GM12878 (cell line): Measurements from ENCODE around the gene TRIM22. TPM values are rescaled to one million over a fixed set of nuclear protein-coding genes. Genes with fewer than 3 reads are reported as not detected.

Source experiments
- ATAC-seq: fragments of 200-7000 bp; cut with Tn5 transposase; 3 replicates; pipeline ENCODE4 v1.9.1; 2020; ENCODE audit warnings: mild to moderate bottlenecking, moderate library complexity
- BruUV-seq: library from RNA; stranded (reverse); fragments of 400-500 nt; replicated peaks from 2 replicates; lab custom pipeline; 2021; lab: Mats Ljungman, UMichigan
- CTCF ChIA-PET: fragments of 300-600 bp; sonication (Branson Sonifier 250); formaldehyde crosslinking; extraction: SDS; loops from one replicate; lab custom pipeline; 2021; ENCODE audit warnings: inconsistent platforms; lab: Yijun Ruan, JAX
- POLR2A ChIA-PET: fragments of 350-600 bp; formaldehyde crosslinking; extraction: SDS; loops from one replicate; lab custom pipeline; 2021; ENCODE audit warnings: inconsistent platforms; lab: Charles Lee
- RAD21 ChIA-PET: fragments of 300-600 bp; sonication (Branson Sonifier 250); formaldehyde crosslinking; loops from one replicate; lab custom pipeline; 2023; ENCODE audit warnings: antibody characterized with exemption; ENCODE audit not compliant: unreplicated experiment; lab: Charles Lee
- SMC1A ChIA-PET: fragments of 300-600 bp; sonication (Branson Sonifier 250); formaldehyde crosslinking; loops from one replicate; lab custom pipeline; 2023; ENCODE audit not compliant: unreplicated experiment, uncharacterized antibody; lab: Charles Lee
- DNase-seq: peaks from one replicate; pipeline ENCODE4 v3.0.0-alpha.2; 2011; ENCODE audit warnings: low read depth, low spot score
- FAIRE-seq: peaks from 3 replicates; lab custom pipeline; 2011; peaks lifted over from hg19 to GRCh38; lab: Jason Lieb, UNC
- H2AFZ ChIP-seq: 2 replicates; pipeline ENCODE4 v1.6.0; 2011; ENCODE audit warnings: low read depth, low read length, control low read depth; ENCODE audit not compliant: control insufficient read depth
- H3K27ac ChIP-seq: 2 replicates; pipeline ENCODE4 v1.5.1; 2011; ENCODE audit warnings: control low read depth; ENCODE audit not compliant: control insufficient read depth, insufficient read depth
- H3K27me3 ChIP-seq, 2 experiments: replicated peaks in 1 of 2; 2 replicates each; pipeline versions ENCODE4 v1.6.0 to v1.6.1; 2011; ENCODE audit warnings: low read length in 1 of 2; ENCODE audit not compliant: control insufficient read depth in 2 of 2, insufficient read depth in 2 of 2
- H3K36me3 ChIP-seq, 2 experiments: 2 replicates each; pipeline ENCODE4 v1.5.1; 2011; ENCODE audit warnings: low read length in 1 of 2; ENCODE audit not compliant: control insufficient read depth in 2 of 2, insufficient read depth in 2 of 2
- H3K4me1 ChIP-seq: 2 replicates; pipeline ENCODE4 v1.6.1; 2011; ENCODE audit warnings: mild to moderate bottlenecking, low read length, moderate library complexity, mixed read lengths; ENCODE audit not compliant: control insufficient read depth, insufficient read depth
- H3K4me2 ChIP-seq: 2 replicates; pipeline ENCODE4 v1.6.0; 2011; ENCODE audit warnings: control low read depth; ENCODE audit not compliant: control insufficient read depth, insufficient read depth
- H3K4me3 ChIP-seq: fragments of 200-600 bp; sonication (generic); 2 replicates; pipeline ENCODE4 v1.5.1; 2016
- H3K79me2 ChIP-seq: 2 replicates; pipeline ENCODE4 v1.6.0; 2011; ENCODE audit warnings: low read length; ENCODE audit not compliant: control insufficient read depth, insufficient read depth
- H3K9ac ChIP-seq: 2 replicates; pipeline ENCODE4 v1.8.0; 2011; ENCODE audit warnings: low read length, control low read depth, mixed read lengths; ENCODE audit not compliant: control insufficient read depth, insufficient read depth
- H3K9me3 ChIP-seq: replicated peaks from 3 replicates; pipeline ENCODE4 v1.5.1; 2011; ENCODE audit warnings: mild to moderate bottlenecking, low read length; ENCODE audit not compliant: control insufficient read depth, insufficient read depth
- H4K20me1 ChIP-seq: 2 replicates; pipeline ENCODE4 v1.6.0; 2011; ENCODE audit not compliant: control insufficient read depth, insufficient read depth
- BACH1 ChIP-seq: fragments of 450-650 bp; IDR thresholded peaks from 2 replicates; pipeline ENCODE4 v1.6.1; 2017; ENCODE audit warnings: mild to moderate bottlenecking, borderline replicate concordance
- EP300 ChIP-seq, 2 experiments: fragments of 150-350 bp in 1 of 2; IDR thresholded peaks; 2 replicates each; pipeline ENCODE4 v1.6.1; 2011 to 2012; ENCODE audit warnings: low read depth in 2 of 2, low read length in 2 of 2, borderline replicate concordance in 1 of 2, improper control_type of control experiment in 1 of 2, inconsistent platforms in 1 of 2; ENCODE audit not compliant: control insufficient read depth in 1 of 2
- HDGF ChIP-seq: fragments of 450-650 bp; IDR thresholded peaks from 2 replicates; pipeline ENCODE4 v1.6.1; 2016; ENCODE audit warnings: antibody characterized with exemption
- IKZF1 ChIP-seq: fragments of 450-650 bp; conservative IDR thresholded peaks from 2 replicates; pipeline ENCODE4 v1.6.1; 2017; ENCODE audit warnings: antibody characterized with exemption, mild to moderate bottlenecking
- MTA2 ChIP-seq: fragments of 450-650 bp; IDR thresholded peaks from 2 replicates; pipeline ENCODE4 v1.6.1; 2016; ENCODE audit warnings: low read depth, mild to moderate bottlenecking, moderate library complexity
- MTA3 ChIP-seq: IDR thresholded peaks from 2 replicates; pipeline ENCODE4 v1.6.1; 2012; ENCODE audit warnings: low read length, inconsistent platforms, borderline replicate concordance
- NRF1 ChIP-seq: conservative IDR thresholded peaks from 2 replicates; pipeline ENCODE4 v1.6.1; 2011; ENCODE audit warnings: mild to moderate bottlenecking, low read depth, low read length, improper control_type of control experiment
- ZNF207 ChIP-seq: fragments of 450-650 bp; IDR thresholded peaks from 2 replicates; pipeline ENCODE4 v1.6.1; 2014; ENCODE audit warnings: antibody characterized with exemption, mild to moderate bottlenecking, borderline replicate concordance
- ZZZ3 ChIP-seq: IDR thresholded peaks from 2 replicates; pipeline ENCODE4 v1.6.1; 2011; ENCODE audit warnings: low read depth; ENCODE audit not compliant: control insufficient read depth, insufficient read length
- in situ Hi-C: fragments of 300-500 bp; cut with MboI; formaldehyde crosslinking; loops from 9 replicates; pipeline ENCODE4 v1.14.3; 2018; ENCODE audit warnings: mixed read lengths
- intact Hi-C: fragments of 100-400 bp; cut with micrococcal nuclease; formaldehyde crosslinking; loops from one replicate; pipeline ENCODE4 v1.14.2; 2022; ENCODE audit not compliant: unreplicated experiment
- polyA plus RNA-seq, 11 experiments: library from polyadenylated mRNA; depleted of rRNA in 4 of 11; unstranded in 6 of 11; stranded (reverse) in 5 of 11; fragments of >200 nt; fragmentation: Nextera tagmentation in 4 of 11; fragmentation: Illumina TruSeq in 1 of 11; extraction: Ambion mirVana in 4 of 11; extraction: Trizol in 1 of 11; gene quantifications; 1 replicate in 1 of 11; 2 replicates in 10 of 11; pipeline versions ENCODE4 v1.2.1 to v1.2.3, GENCODE V29; 2011 to 2016; ENCODE audit warnings: inconsistent platforms in 2 of 11, missing spikeins in 2 of 11, low read depth in 1 of 11
- total RNA-seq, 4 experiments: library from RNA; depleted of rRNA in 3 of 4; stranded (reverse); fragments of >200 nt in 3 of 4; fragmentation: Illumina TruSeq in 1 of 4; extraction: Trizol in 1 of 4; gene quantifications; 2 replicates each; pipeline versions ENCODE4 v1.2.1 to v1.2.3, GENCODE V29; 2013 to 2021
- TF ChIP-seq, protein P1 (sequence below): IDR thresholded peaks from 2 replicates; pipeline ENCODE4 v1.6.1; 2012; ENCODE audit warnings: low read depth, low read length, improper control_type of control experiment

TRIM22 gene
- total and polyA plus RNA-seq, 10 of the 15 experiments (the other 5 are each of a cell fraction or from before 2014, with no cell fraction given) = 116 to 485 (median 204) TPM

- Histone ChIP-seq H3K9ac (no peak overlapping the region), H3K9me3 (peaks cover 3% of the 10 kb centered on the region; the same call in 1 of the 3 replicates), H3K4me1 (no peaks in the 10 kb centered on the region), H3K4me2 (no peak overlapping the region), H4K20me1 (no peaks in the 10 kb centered on the region), H3K27ac (no peak overlapping the region), H3K79me2 (peaks cover 3% of the 10 kb centered on the region), H3K36me3 (peaks cover 0 to 19% of the 10 kb centered on the region in 2 experiments; a peak in 2 of 4 replicates), H3K4me3 (no peak overlapping the region), H2AFZ (no peak overlapping the region), H3K27me3 (no peaks in the 10 kb centered on the region)
- no peak for ATAC-seq
- DNase-seq = no peak
- TF ChIP-seq, protein P1, sequence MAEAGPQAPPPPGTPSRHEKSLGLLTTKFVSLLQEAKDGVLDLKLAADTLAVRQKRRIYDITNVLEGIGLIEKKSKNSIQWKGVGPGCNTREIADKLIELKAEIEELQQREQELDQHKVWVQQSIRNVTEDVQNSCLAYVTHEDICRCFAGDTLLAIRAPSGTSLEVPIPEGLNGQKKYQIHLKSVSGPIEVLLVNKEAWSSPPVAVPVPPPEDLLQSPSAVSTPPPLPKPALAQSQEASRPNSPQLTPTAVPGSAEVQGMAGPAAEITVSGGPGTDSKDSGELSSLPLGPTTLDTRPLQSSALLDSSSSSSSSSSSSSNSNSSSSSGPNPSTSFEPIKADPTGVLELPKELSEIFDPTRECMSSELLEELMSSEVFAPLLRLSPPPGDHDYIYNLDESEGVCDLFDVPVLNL = no peak
- TF ChIP-seq NRF1 = no peak
- TF ChIP-seq EP300 (IDR thresholded peaks at IDR 0.05; ENCODE audit: borderline replicate concordance in 1 of 2, control insufficient read depth in 1 of 2, low read depth in 2 of 2, low read length in 2 of 2) = no peak
- TF ChIP-seq IKZF1 = no peak
- no peak for TF ChIP-seq ZZZ3
- TF ChIP-seq MTA3 = no peak
- no peak for TF ChIP-seq HDGF
- TF ChIP-seq ZNF207 = no peak
- no peak for TF ChIP-seq MTA2
- no peak for TF ChIP-seq BACH1
- FAIRE-seq = no peak
- in situ Hi-C loops (no loop called here), intact Hi-C loops (no loop called here)
- ChIA-PET POLR2A (no interaction called here), SMC1A (no interaction called here), CTCF (interaction anchor here (0.7 kb wide), 2 partner anchors 40 to 54 kb away, joined by 3 to 4 read pairs; no protein-coding TSS in a partner anchor), RAD21 (interaction anchor here (1.2 kb wide), 1 partner anchor 44 kb away, joined by 3 read pairs; no protein-coding TSS in a partner anchor)
- no TSS peak for BruUV-seq
Measured at GRCh38 chr11:5671831-5672230, 17.8 kb upstream of the TRIM22 start.
